Trophoblast cell (in vitro differentiated cells and primary cell): Measurements from ENCODE around the gene GNG11.

Experiments used
- DNase-seq, 2 donors: peaks; one replicate each; pipeline ENCODE4 v3.0.0-alpha.2; 2016
- H2AFZ ChIP-seq: 2 replicates; pipeline ENCODE4 v1.6.1; 2013; ENCODE audit warnings: low read length, moderate library complexity, mild to moderate bottlenecking; ENCODE audit not compliant: insufficient read depth, poor library complexity
- H2AK5ac ChIP-seq: 2 replicates; pipeline ENCODE4 v1.6.1; 2013; ENCODE audit warnings: mild to moderate bottlenecking, low read length
- H2BK120ac ChIP-seq: 2 replicates; pipeline ENCODE4 v1.6.1; 2013; ENCODE audit warnings: low read length, mild to moderate bottlenecking, moderate library complexity; ENCODE audit not compliant: insufficient read depth, poor library complexity
- H2BK12ac ChIP-seq: 2 replicates; pipeline ENCODE4 v1.6.1; 2013; ENCODE audit warnings: mild to moderate bottlenecking, low read length, moderate library complexity
- H2BK5ac ChIP-seq: 2 replicates; pipeline ENCODE4 v1.6.1; 2013; ENCODE audit warnings: low read length, low read depth, moderate library complexity, mild to moderate bottlenecking; ENCODE audit not compliant: poor library complexity
- H3K14ac ChIP-seq: 2 replicates; pipeline ENCODE4 v1.6.1; 2013; ENCODE audit warnings: mild to moderate bottlenecking, low read length
- H3K18ac ChIP-seq: 2 replicates; pipeline ENCODE4 v1.6.1; 2013; ENCODE audit warnings: mild to moderate bottlenecking, low read length
- H3K23ac ChIP-seq: 2 replicates; pipeline ENCODE4 v1.6.1; 2013; ENCODE audit warnings: low read length
- H3K27ac ChIP-seq: 2 replicates; pipeline ENCODE4 v1.5.1; 2013; ENCODE audit warnings: low read depth, mild to moderate bottlenecking, inconsistent platforms, low read length, moderate library complexity
- H3K27me3 ChIP-seq: 2 replicates; pipeline ENCODE4 v1.6.1; 2013; ENCODE audit warnings: inconsistent platforms, mild to moderate bottlenecking, low read length, moderate library complexity; ENCODE audit not compliant: insufficient read depth
- H3K36me3 ChIP-seq, 2 experiments: 1 replicate in 1 of 2; 2 replicates in 1 of 2; pipeline ENCODE4 v1.6.1; 2013; ENCODE audit warnings: low read length in 2 of 2, mild to moderate bottlenecking in 2 of 2, moderate library complexity in 1 of 2; ENCODE audit not compliant: insufficient read depth in 2 of 2, control insufficient read depth in 1 of 2
- H3K4ac ChIP-seq: 2 replicates; pipeline ENCODE4 v1.6.1; 2013; ENCODE audit warnings: low read depth, mild to moderate bottlenecking, low read length, moderate library complexity
- H3K4me1 ChIP-seq, 2 experiments: 1 replicate in 1 of 2; 2 replicates in 1 of 2; pipeline ENCODE4 v1.6.1; 2013; ENCODE audit warnings: low read length in 2 of 2, mild to moderate bottlenecking in 2 of 2, moderate library complexity in 1 of 2; ENCODE audit not compliant: insufficient read depth in 2 of 2, control insufficient read depth in 1 of 2
- H3K4me2 ChIP-seq: 2 replicates; pipeline ENCODE4 v1.6.1; 2013; ENCODE audit warnings: inconsistent platforms, mild to moderate bottlenecking, low read length, moderate library complexity
- H3K4me3 ChIP-seq: 2 replicates; pipeline ENCODE4 v1.5.1; 2013; ENCODE audit warnings: mild to moderate bottlenecking, low read depth, low read length, inconsistent platforms
- H3K79me1 ChIP-seq: one replicate; pipeline ENCODE4 v1.6.1; 2013; ENCODE audit warnings: low read length
- H3K79me2 ChIP-seq: 2 replicates; pipeline ENCODE4 v1.6.1; 2013; ENCODE audit warnings: low read length, mild to moderate bottlenecking; ENCODE audit not compliant: control insufficient read depth, insufficient read depth, poor library complexity
- H3K9ac ChIP-seq: 2 replicates; pipeline ENCODE4 v1.6.1; 2013; ENCODE audit warnings: mild to moderate bottlenecking, low read length
- H3K9me3 ChIP-seq: 2 replicates; pipeline ENCODE4 v1.6.1; 2013; ENCODE audit warnings: low read depth, mild to moderate bottlenecking, control low read depth, inconsistent platforms, low read length; ENCODE audit not compliant: insufficient read depth
- H4K12ac ChIP-seq: 2 replicates; pipeline ENCODE4 v1.6.1; 2013; ENCODE audit warnings: low read depth, mild to moderate bottlenecking, low read length, moderate library complexity
- H4K8ac ChIP-seq: 2 replicates; pipeline ENCODE4 v1.6.1; 2013; ENCODE audit warnings: low read depth, mild to moderate bottlenecking, low read length, moderate library complexity
- H4K91ac ChIP-seq: one replicate; pipeline ENCODE4 v1.6.1; 2013; ENCODE audit warnings: low read depth, mild to moderate bottlenecking, low read length, moderate library complexity
- WGBS: extraction: QIAGEN DNeasy Blood & Tissue Kit; methylation state at CpG from one replicate; pipeline ENCODE4 v1.1.7; 2013; ENCODE audit warnings: missing lambda C conversion rate; ENCODE audit not compliant: insufficient read length, insufficient coverage; ENCODE audit errors: extremely low coverage; 5-methylcytosine and 5-hydroxymethylcytosine counted together

The GNG11 gene

DNA sequence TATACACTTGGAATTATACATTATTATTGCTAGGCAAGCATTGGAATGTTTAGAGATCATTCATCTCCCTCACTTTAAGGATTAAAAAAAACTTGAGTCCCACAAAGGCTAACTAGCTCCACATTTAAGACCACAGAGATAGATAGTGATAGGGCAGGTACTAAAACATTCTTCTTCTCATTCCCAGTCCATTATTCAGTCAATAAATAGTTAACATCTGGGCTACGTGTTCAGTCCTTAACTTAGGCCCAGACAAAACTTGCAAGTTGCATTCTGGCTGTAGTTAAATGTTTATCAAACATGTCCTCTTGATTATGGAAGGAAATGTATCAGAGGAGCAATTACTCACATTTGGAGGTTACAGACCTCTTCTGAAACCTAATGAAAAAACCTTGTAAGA is 2.4 kb downstream of the GNG11 start:
- Histone ChIP-seq H3K27ac (no peak overlapping the region), H3K9ac (no peak overlapping the region), H3K4me1 (peaks cover 0 to 2% of the 10 kb centered on the region in 2 experiments), H2BK12ac (no peak overlapping the region), H2BK5ac (no peak overlapping the region), H2BK120ac (no peak overlapping the region), H3K36me3 (no peaks in the 10 kb centered on the region), H3K14ac (no peak overlapping the region), H4K8ac (no peak overlapping the region), H3K4me2 (no peak overlapping the region), H3K27me3 (no peaks in the 10 kb centered on the region), H3K79me2 (peaks cover 3% of the 10 kb centered on the region), H3K9me3 (no peaks in the 10 kb centered on the region), H2AFZ (no peak overlapping the region), H3K4ac (no peak overlapping the region), H3K4me3 (no peak overlapping the region), H4K91ac (no peak overlapping the region), H3K18ac (no peak overlapping the region), H3K23ac (no peak overlapping the region), H4K12ac (no peak overlapping the region), H3K79me1 (peaks cover 5% of the 10 kb centered on the region), H2AK5ac (no peak overlapping the region)
- no peak for DNase-seq
- no CpG with 5 or more reads among the region's 1 CpG for WGBS

- peaks cover 0 to under 1% of the 10 kb centered on the region in 2 experiments for H3K4me1 ChIP-seq
- no peak overlapping the region for H4K91ac ChIP-seq
- no peak overlapping the region for H3K18ac ChIP-seq
- no peak overlapping the region for H4K12ac ChIP-seq
- no peak overlapping the region for H3K23ac ChIP-seq
- no peak overlapping the region for H2BK120ac ChIP-seq
- no peak overlapping the region for H3K4ac ChIP-seq
- no peak overlapping the region for H2AK5ac ChIP-seq
- WGBS, result no CpG with 5 or more reads among the region's 1 CpG
- no peak overlapping the region for H3K4me2 ChIP-seq
- H3K9ac ChIP-seq, result no peak overlapping the region
- no peak overlapping the region for H3K27ac ChIP-seq
- no peak overlapping the region for H3K14ac ChIP-seq
- no peak overlapping the region for H2AFZ ChIP-seq
- H3K79me1 ChIP-seq, result peaks cover 2% of the 10 kb centered on the region
- no peaks in the 10 kb centered on the region for H3K27me3 ChIP-seq
- no peaks in the 10 kb centered on the region for H3K9me3 ChIP-seq
- no peak overlapping the region for H4K8ac ChIP-seq
- no peaks in the 10 kb centered on the region for H3K36me3 ChIP-seq
- no peak overlapping the region for H2BK12ac ChIP-seq
- peaks cover under 1% of the 10 kb centered on the region for H3K79me2 ChIP-seq
- no peak overlapping the region for H3K4me3 ChIP-seq
- DNase-seq, result no peak
- H2BK5ac ChIP-seq, result no peak overlapping the region
These were observed 5.3 kb downstream of the GNG11 start for GRCh38 chr7:93926800-93927199.

GRCh38 chr7:93927585-93927984 is 6.0 kb downstream of the GNG11 start:
- Histone ChIP-seq H3K4me1 (no peaks in the 10 kb centered on the region), H3K27ac (no peak overlapping the region), H2AK5ac (no peak overlapping the region), H4K91ac (no peak overlapping the region), H3K4me2 (no peak overlapping the region), H3K14ac (no peak overlapping the region), H2AFZ (no peak overlapping the region), H2BK5ac (no peak overlapping the region), H3K4ac (no peak overlapping the region), H3K79me1 (no peaks in the 10 kb centered on the region), H3K79me2 (no peaks in the 10 kb centered on the region), H2BK12ac (no peak overlapping the region), H3K23ac (no peak overlapping the region), H3K18ac (no peak overlapping the region), H3K36me3 (no peaks in the 10 kb centered on the region), H3K9ac (no peak overlapping the region), H3K9me3 (no peaks in the 10 kb centered on the region), H2BK120ac (no peak overlapping the region), H3K27me3 (no peaks in the 10 kb centered on the region), H4K12ac (no peak overlapping the region), H3K4me3 (no peak overlapping the region), H4K8ac (no peak overlapping the region)
- WGBS, result no CpG with 5 or more reads among the region's 3 CpGs
- no peak for DNase-seq

DNA sequence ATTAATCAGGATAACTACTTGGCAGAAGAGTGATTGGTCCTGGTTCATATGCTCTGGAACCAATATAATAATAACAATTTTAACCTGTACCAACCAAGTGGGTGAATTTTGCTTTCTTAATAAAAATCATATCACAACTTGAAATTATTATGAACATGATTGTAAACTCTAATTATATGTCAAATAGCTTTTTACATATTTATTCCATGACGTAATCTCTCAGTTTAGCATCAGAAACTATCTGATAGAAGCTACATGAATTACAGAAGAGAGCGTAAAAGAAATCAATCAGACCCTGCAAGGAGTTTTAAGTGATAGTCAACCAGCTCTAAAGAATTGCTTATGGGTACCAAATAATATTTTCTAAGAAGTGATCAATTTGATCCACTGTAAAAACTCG is 10.1 kb downstream of the GNG11 start:
- Histone ChIP-seq H3K4ac (no peak overlapping the region), H3K27me3 (no peaks in the 10 kb centered on the region), H3K23ac (no peak overlapping the region), H3K18ac (no peak overlapping the region), H4K8ac (no peak overlapping the region), H2BK12ac (no peak overlapping the region), H3K4me2 (no peak overlapping the region), H4K12ac (no peak overlapping the region), H3K36me3 (no peaks in the 10 kb centered on the region), H3K9ac (no peak overlapping the region), H3K79me2 (no peaks in the 10 kb centered on the region), H2AK5ac (no peak overlapping the region), H2BK120ac (no peak overlapping the region), H3K9me3 (peaks cover 2% of the 10 kb centered on the region), H3K14ac (no peak overlapping the region), H2BK5ac (no peak overlapping the region), H2AFZ (no peak overlapping the region), H3K27ac (no peak overlapping the region), H4K91ac (no peak overlapping the region), H3K4me3 (no peak overlapping the region), H3K4me1 (no peaks in the 10 kb centered on the region), H3K79me1 (no peaks in the 10 kb centered on the region)
- no peak for DNase-seq
- no CpG with 5 or more reads among the region's 3 CpGs for WGBS
